ENCODE data around the gene FN1. TPM values are rescaled to one million over a fixed set of nuclear protein-coding genes. Genes with fewer than 3 reads are reported as not detected.

The FN1 gene
- total RNA-seq, 2 donors from 2014 or later, result 27.4 to 53.7 TPM

GRCh38 chr2:215454519-215455246, 18.8 kb upstream of the FN1 start:
- TF ChIP-seq CTCF (IDR thresholded peaks at IDR 0.05), result peak; percentile 38 to 81 (median 70)
- TF ChIP-seq POLR2A (IDR thresholded peaks at IDR 0.05), result no peak

GRCh38 chr2:215452725-215453124, 16.9 kb upstream of the FN1 start:
- no peaks in the 10 kb centered on the region for H3K9me3 ChIP-seq
- no peak for DNase-seq
- H3K4me3 ChIP-seq, result no peak overlapping the region
- WGBS, 2 donors, result 71 to 78% methylated on average over 5 of the region's 5 CpGs
- no peak for TF ChIP-seq CTCF (IDR thresholded peaks at IDR 0.05)
- TF ChIP-seq POLR2A (IDR thresholded peaks at IDR 0.05), result no peak
- H3K27me3 ChIP-seq, result no peaks in the 10 kb centered on the region
- intact Hi-C loops (cut with DNase I), result loop anchor here (10.0 kb wide), 1 partner anchor 462 kb away; no protein-coding TSS in a partner anchor
- no peak overlapping the region for H3K27ac ChIP-seq
- no peak for ATAC-seq
- H3K4me1 ChIP-seq, result no peaks in the 10 kb centered on the region
- H3K36me3 ChIP-seq (replicated peaks in 1 of 2; ENCODE audit: insufficient read depth in 1 of 2, low read depth in 2 of 2), result no peaks in the 10 kb centered on the region

More at GRCh38 chr2:215454519-215455246, 18.8 kb upstream of the FN1 start:
- intact Hi-C loops (cut with DNase I), result loop anchor here (10.0 kb wide), 1 partner anchor 460 kb away; no protein-coding TSS in a partner anchor
- WGBS, 2 donors, result 39 to 41% methylated on average over 5 of the region's 5 CpGs
- H3K27ac ChIP-seq, result no peak overlapping the region
- no peaks in the 10 kb centered on the region for H3K27me3 ChIP-seq
- ATAC-seq (no peak), DNase-seq (no peak)
- no peaks in the 10 kb centered on the region for H3K36me3 ChIP-seq (replicated peaks in 1 of 2; ENCODE audit: insufficient read depth in 1 of 2, low read depth in 2 of 2)
- H3K4me3 ChIP-seq, result no peak overlapping the region
- no peaks in the 10 kb centered on the region for H3K4me1 ChIP-seq
- H3K9me3 ChIP-seq, result no peaks in the 10 kb centered on the region

GRCh38 chr2:215451012-215451756, 15.3 kb upstream of the FN1 start:
- ATAC-seq, result no peak
- intact Hi-C loops (cut with DNase I), result loop anchor here (10.0 kb wide), 1 partner anchor 464 kb away; no protein-coding TSS in a partner anchor

GRCh38 chr2:215450188-215451011, 14.5 kb upstream of the FN1 start:
- DNase-seq (no peak), ATAC-seq (no peak)
- H3K36me3 ChIP-seq (replicated peaks in 1 of 2; ENCODE audit: insufficient read depth in 1 of 2, low read depth in 2 of 2), result no peaks in the 10 kb centered on the region
- TF ChIP-seq POLR2A (IDR thresholded peaks at IDR 0.05) (no peak), CTCF (IDR thresholded peaks at IDR 0.05) (no peak)
- H3K9me3 ChIP-seq, result no peaks in the 10 kb centered on the region
- H3K27ac ChIP-seq, result no peak overlapping the region
- intact Hi-C loops (cut with DNase I), result loop anchor here (10.0 kb wide), 1 partner anchor 464 kb away; no protein-coding TSS in a partner anchor
- no peaks in the 10 kb centered on the region for H3K27me3 ChIP-seq
- no peaks in the 10 kb centered on the region for H3K4me1 ChIP-seq
- WGBS, 2 donors, result 83 to 87% methylated on average over 4 of the region's 4 CpGs
- no peak overlapping the region for H3K4me3 ChIP-seq

More at GRCh38 chr2:215451012-215451756, 15.3 kb upstream of the FN1 start:
- Histone ChIP-seq H3K4me3 (no peak overlapping the region), H3K4me1 (no peaks in the 10 kb centered on the region), H3K27me3 (no peaks in the 10 kb centered on the region), H3K36me3 (replicated peaks in 1 of 2; ENCODE audit: insufficient read depth in 1 of 2, low read depth in 2 of 2) (no peaks in the 10 kb centered on the region), H3K27ac (no peak overlapping the region), H3K9me3 (no peaks in the 10 kb centered on the region)
- no peak for TF ChIP-seq CTCF (IDR thresholded peaks at IDR 0.05)
- TF ChIP-seq POLR2A (IDR thresholded peaks at IDR 0.05), result no peak
- no peak for DNase-seq
- WGBS, 2 donors, result 79 to 88% methylated on average over 6 of the region's 6 CpGs

Data from body of pancreas (tissue), 4 donors.